ENCODE data around the gene LENG9. TPM values are rescaled to one million over a fixed set of nuclear protein-coding genes. Genes with fewer than 3 reads are reported as not detected.
A peak's percentile ranks its signal among the peaks of the same experiment; 100 is the strongest.

LENG9 gene
- total RNA-seq, 1 donor from 2014 or later, result 3.7 TPM

DNA sequence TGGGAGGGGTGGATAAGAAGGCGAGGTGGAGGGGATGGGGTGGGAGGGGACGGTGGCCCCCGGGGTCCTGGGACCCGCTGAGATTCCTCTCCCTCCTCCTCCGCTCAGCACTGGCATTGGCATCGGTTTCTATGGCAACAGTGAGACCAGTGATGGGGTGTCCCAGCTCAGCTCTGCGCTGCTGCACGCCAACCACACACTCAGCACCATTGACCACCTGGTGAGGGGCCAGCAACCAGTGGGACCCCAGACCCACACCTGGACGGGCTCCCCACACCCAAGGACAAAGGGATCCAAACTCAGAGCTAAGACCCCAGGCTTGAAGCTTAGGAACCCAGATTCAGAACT, 42.4 kb downstream of the LENG9 start:
- Mint-ChIP-seq H3K9me3 (ENCODE audit: unreplicated experiment) (no peaks in the 10 kb centered on the region), H3K4me3 (ENCODE audit: unreplicated experiment) (no peak overlapping the region), H3K27ac (ENCODE audit: unreplicated experiment) (peak overlapping the region; percentile 62), H3K4me1 (ENCODE audit: low read depth, unreplicated experiment) (peaks cover 13% of the 10 kb centered on the region), H3K36me3 (ENCODE audit: low read depth, unreplicated experiment) (no peaks in the 10 kb centered on the region), H3K27me3 (ENCODE audit: low read depth, unreplicated experiment) (peaks cover 5% of the 10 kb centered on the region)
- Histone ChIP-seq H3K27ac (ENCODE audit: low read depth, low read length) (no peak overlapping the region), H4K20me1 (ENCODE audit: insufficient read depth, low read length) (no peaks in the 10 kb centered on the region), H3K4me3 (ENCODE audit: insufficient read depth, low read depth, low read length) (no peak overlapping the region), H3K9ac (ENCODE audit: low read length) (no peak overlapping the region), H3K36me3 (ENCODE audit: insufficient read depth, low read length) (no peaks in the 10 kb centered on the region), H3K4me1 (ENCODE audit: insufficient read depth, low read length) (no peaks in the 10 kb centered on the region), H2AFZ (ENCODE audit: low read depth, low read length) (no peak overlapping the region), H3K27me3 (ENCODE audit: insufficient read depth, low read length) (peaks cover 34% of the 10 kb centered on the region), H3K79me2 (ENCODE audit: insufficient read depth, low read length) (no peaks in the 10 kb centered on the region), H3K9me3 (ENCODE audit: insufficient read depth, low read depth, low read length) (no peaks in the 10 kb centered on the region), H3K4me2 (ENCODE audit: low read length) (no peak overlapping the region)
- DNase-seq (ENCODE audit: low read depth) (no peak), FAIRE-seq (no peak)
- TF ChIP-seq, protein P1, sequence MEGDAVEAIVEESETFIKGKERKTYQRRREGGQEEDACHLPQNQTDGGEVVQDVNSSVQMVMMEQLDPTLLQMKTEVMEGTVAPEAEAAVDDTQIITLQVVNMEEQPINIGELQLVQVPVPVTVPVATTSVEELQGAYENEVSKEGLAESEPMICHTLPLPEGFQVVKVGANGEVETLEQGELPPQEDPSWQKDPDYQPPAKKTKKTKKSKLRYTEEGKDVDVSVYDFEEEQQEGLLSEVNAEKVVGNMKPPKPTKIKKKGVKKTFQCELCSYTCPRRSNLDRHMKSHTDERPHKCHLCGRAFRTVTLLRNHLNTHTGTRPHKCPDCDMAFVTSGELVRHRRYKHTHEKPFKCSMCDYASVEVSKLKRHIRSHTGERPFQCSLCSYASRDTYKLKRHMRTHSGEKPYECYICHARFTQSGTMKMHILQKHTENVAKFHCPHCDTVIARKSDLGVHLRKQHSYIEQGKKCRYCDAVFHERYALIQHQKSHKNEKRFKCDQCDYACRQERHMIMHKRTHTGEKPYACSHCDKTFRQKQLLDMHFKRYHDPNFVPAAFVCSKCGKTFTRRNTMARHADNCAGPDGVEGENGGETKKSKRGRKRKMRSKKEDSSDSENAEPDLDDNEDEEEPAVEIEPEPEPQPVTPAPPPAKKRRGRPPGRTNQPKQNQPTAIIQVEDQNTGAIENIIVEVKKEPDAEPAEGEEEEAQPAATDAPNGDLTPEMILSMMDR (IDR thresholded peaks at IDR 0.05; ENCODE audit: insufficient read depth, low read depth, low read length), result no peak
- TF ChIP-seq EZH2 (IDR thresholded peaks at IDR 0.05; ENCODE audit: insufficient read depth, low read length), result no peak

DNA sequence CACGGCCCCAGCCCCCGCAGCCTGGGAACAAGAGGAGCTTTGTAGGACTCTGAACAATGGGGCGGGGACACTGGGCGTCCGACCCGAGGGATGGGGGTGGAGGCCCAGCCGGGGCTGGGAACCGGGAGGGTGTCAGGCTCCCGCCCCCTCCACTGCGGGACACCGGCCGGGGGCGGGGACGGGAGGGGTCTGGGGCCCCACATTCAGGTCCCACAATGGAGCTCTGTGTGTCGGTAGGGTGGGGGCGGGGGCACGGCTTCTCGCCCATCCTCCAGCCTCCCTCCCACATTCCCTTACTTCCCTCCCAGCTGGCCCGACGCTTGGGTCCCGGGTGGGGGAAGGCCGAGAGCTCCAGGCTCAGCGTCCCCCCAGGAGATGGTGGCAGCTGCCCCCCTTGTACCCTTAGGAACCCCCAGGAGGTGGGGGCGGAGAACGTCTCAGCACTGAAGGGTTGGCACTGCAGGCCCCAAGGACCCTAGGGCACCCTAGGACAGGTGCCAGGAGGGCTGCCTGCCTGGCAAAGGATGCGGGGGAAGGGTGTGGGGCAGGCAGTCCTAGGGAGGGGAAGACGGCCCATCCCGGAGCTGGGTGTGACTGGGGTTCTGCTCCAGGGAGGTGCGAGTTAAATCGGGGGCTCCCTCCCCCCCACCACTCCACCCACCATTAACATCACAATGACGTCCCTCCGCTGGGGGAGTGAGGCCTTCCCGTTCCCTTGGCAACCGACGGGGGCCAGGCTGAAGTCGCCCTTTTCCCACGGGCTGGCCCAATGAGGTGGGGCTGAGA, 43.0 kb downstream of the LENG9 start:
- DNase-seq (ENCODE audit: low read depth), result no peak
- Mint-ChIP-seq H3K9me3 (ENCODE audit: unreplicated experiment) (no peaks in the 10 kb centered on the region), H3K36me3 (ENCODE audit: low read depth, unreplicated experiment) (no peaks in the 10 kb centered on the region), H3K27me3 (ENCODE audit: low read depth, unreplicated experiment) (peaks cover 8% of the 10 kb centered on the region), H3K4me3 (ENCODE audit: unreplicated experiment) (no peak overlapping the region), H3K4me1 (ENCODE audit: low read depth, unreplicated experiment) (peaks cover 12% of the 10 kb centered on the region), H3K27ac (ENCODE audit: unreplicated experiment) (peak overlapping the region; percentile 83)
- FAIRE-seq, result no peak
- H3K4me1 ChIP-seq (ENCODE audit: insufficient read depth, low read length), result no peaks in the 10 kb centered on the region
- H2AFZ ChIP-seq (ENCODE audit: low read depth, low read length), result peak overlapping the region; percentile 10
- peak overlapping the region; percentile 11 for H3K4me2 ChIP-seq (ENCODE audit: low read length)
- H3K4me3 ChIP-seq (ENCODE audit: insufficient read depth, low read depth, low read length), result no peak overlapping the region
- H3K27ac ChIP-seq (ENCODE audit: low read depth, low read length), result no peak overlapping the region
- H3K79me2 ChIP-seq (ENCODE audit: insufficient read depth, low read length), result no peaks in the 10 kb centered on the region
- no peaks in the 10 kb centered on the region for H3K36me3 ChIP-seq (ENCODE audit: insufficient read depth, low read length)
- TF ChIP-seq, protein P1 (IDR thresholded peaks at IDR 0.05; ENCODE audit: insufficient read depth, low read depth, low read length), result no peak
- peak; percentile 58 for TF ChIP-seq EZH2 (IDR thresholded peaks at IDR 0.05; ENCODE audit: insufficient read depth, low read length)
- no peak overlapping the region for H3K9ac ChIP-seq (ENCODE audit: low read length)
- H4K20me1 ChIP-seq (ENCODE audit: insufficient read depth, low read length), result no peaks in the 10 kb centered on the region
- peaks cover 34% of the 10 kb centered on the region for H3K27me3 ChIP-seq (ENCODE audit: insufficient read depth, low read length)
- H3K9me3 ChIP-seq (ENCODE audit: insufficient read depth, low read depth, low read length), result no peaks in the 10 kb centered on the region

DNA sequence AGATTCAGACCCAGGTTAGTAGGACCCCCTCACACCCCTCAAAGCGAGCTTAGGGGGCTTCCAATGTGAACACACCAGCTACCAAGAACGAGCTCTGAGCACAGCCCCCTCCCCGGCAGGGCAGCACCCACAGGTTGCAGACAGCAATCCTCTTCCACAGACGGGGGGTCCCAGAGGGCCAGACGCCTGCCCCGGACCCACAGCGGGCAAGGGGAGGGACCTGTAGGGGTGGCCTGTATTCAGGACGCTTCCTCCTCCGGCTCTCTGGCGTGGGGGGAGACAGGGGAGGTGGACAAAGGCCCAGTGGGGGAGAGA, 43.6 kb downstream of the LENG9 start:
- peak overlapping the region; percentile 5 for H3K4me2 ChIP-seq (ENCODE audit: low read length)
- Mint-ChIP-seq H3K4me1 (ENCODE audit: low read depth, unreplicated experiment) (peaks cover 12% of the 10 kb centered on the region), H3K27me3 (ENCODE audit: low read depth, unreplicated experiment) (peaks cover 8% of the 10 kb centered on the region), H3K9me3 (ENCODE audit: unreplicated experiment) (no peaks in the 10 kb centered on the region), H3K27ac (ENCODE audit: unreplicated experiment) (peak overlapping the region; percentile 83), H3K4me3 (ENCODE audit: unreplicated experiment) (peak overlapping the region; percentile 56), H3K36me3 (ENCODE audit: low read depth, unreplicated experiment) (no peaks in the 10 kb centered on the region)
- FAIRE-seq, result no peak
- H3K36me3 ChIP-seq (ENCODE audit: insufficient read depth, low read length), result no peaks in the 10 kb centered on the region
- no peaks in the 10 kb centered on the region for H4K20me1 ChIP-seq (ENCODE audit: insufficient read depth, low read length)
- no peaks in the 10 kb centered on the region for H3K9me3 ChIP-seq (ENCODE audit: insufficient read depth, low read depth, low read length)
- H3K79me2 ChIP-seq (ENCODE audit: insufficient read depth, low read length), result no peaks in the 10 kb centered on the region
- TF ChIP-seq, protein P1 (IDR thresholded peaks at IDR 0.05; ENCODE audit: insufficient read depth, low read depth, low read length), result no peak
- TF ChIP-seq EZH2 (IDR thresholded peaks at IDR 0.05; ENCODE audit: insufficient read depth, low read length), result no peak
- H3K4me3 ChIP-seq (ENCODE audit: insufficient read depth, low read depth, low read length), result no peak overlapping the region
- no peak overlapping the region for H3K27ac ChIP-seq (ENCODE audit: low read depth, low read length)
- H3K4me1 ChIP-seq (ENCODE audit: insufficient read depth, low read length), result no peaks in the 10 kb centered on the region
- H3K27me3 ChIP-seq (ENCODE audit: insufficient read depth, low read length), result peaks cover 35% of the 10 kb centered on the region
- DNase-seq (ENCODE audit: low read depth), result no peak
- H2AFZ ChIP-seq (ENCODE audit: low read depth, low read length), result no peak overlapping the region
- no peak overlapping the region for H3K9ac ChIP-seq (ENCODE audit: low read length)
